NCI-H524 treated with DMSO at 0.1 percent for 48 hours (cell line): ENCODE measurements around the gene ANTXR1.

Source experiments
- DNase-seq: peaks from one replicate; lab custom pipeline; 2025; lab: John Stamatoyannopoulos, UW

Gene ANTXR1

DNA sequence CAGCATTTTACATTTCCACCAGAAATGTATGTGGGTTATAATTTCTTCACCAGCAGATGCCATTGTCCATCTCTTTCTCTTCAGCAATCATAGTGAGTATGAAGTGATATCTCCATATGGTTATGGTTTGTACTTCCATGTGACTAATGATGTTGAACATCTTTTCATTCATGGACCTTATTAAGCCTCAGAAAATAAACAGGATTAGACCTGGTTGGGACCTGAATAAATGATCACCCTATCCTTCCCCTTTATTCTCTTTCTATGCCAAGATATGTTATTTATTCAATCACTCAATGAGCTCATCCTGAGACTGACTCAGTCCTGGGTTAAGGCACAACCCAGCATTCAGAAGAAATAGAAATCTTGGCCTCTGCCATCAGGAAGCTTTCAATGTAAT is 86.6 kb downstream of the ANTXR1 start:
- no peak for DNase-seq

DNA sequence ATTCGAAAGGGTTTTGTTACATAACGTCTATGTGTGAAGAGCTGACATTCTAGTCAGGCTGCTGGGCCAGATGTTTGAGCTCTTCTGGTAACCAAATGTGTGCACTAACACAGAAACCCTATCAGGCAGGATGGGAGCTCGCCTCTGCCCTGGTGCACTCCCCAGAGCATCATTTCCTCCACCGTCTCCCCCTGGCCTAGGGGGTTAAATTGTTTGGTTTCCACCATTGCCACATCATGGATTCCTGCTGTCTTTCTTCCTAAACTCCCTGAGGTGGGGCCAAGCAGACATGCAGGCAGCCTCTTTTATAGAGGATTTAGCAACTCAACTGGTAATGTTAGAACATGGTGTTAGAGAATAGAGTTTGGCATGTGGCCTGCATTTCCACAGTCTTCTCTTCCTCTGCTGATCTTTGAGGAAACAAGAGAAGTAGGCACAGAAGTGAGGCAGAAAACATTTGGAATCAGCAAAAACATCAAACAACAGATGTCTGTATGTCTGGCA is 87.3 kb downstream of the ANTXR1 start:
- DNase-seq = no peak

GRCh38 chr2:69102041-69102593 is 89.1 kb downstream of the ANTXR1 start:
- DNase-seq = no peak

DNA sequence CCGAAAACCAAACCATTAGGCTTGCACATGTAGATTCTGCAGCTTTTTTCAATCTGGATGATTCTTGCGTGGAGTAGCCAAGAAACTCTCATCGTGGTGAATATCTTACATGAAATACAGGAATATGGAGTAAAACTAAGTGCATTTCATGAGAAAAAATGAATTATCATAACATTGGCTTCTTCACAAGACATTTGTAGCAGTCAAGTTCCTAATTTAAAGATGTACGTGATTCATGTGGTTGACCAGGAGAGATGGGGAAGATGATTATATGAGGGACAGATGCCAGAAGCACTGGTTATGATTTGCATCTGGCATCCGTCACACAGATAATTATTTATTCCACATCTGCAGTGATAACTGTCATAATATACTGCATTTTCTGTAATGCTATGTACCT is 90.4 kb downstream of the ANTXR1 start:
- no peak for DNase-seq

DNA sequence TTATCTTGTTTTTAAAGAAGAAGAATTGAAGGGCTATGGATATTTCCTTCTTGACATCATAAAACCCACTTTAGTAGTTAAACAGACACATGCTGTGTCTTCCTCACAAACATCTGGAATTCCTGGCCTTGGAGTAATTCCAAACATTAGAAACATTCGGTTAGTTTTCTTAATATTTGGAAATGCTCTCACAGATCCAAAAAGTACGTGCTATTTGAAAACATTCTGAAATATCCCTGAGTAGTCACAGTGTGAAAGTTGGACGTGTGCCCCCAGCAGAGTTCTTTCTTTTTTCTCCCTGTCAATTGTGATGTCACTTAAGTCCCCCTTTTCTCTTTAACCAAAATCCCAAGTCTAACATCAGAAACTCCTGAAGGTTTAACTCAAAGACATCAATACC is 91.3 kb downstream of the ANTXR1 start:
- DNase-seq = no peak

DNA sequence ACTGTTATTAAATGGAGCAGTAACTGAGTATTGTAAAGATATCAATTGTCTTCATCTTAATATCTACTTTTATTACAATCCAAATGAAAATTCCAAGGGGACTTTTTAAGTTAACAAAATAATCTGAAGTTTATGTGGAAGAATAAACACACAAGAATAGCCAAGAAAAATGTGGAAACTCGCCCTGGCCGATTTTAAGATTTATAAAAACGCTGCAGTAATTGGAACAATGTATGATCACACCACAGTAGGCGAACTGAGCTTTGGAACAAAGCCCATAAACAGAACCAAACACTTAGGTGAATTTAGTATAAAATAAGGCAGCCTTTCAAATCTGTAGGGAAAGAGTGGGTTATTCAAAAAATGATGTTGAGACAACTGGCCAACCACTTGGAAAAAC is 96.3 kb downstream of the ANTXR1 start:
- DNase-seq = no peak

GRCh38 chr2:69111076-69111475 is 98.1 kb downstream of the ANTXR1 start:
- DNase-seq = no peak

GRCh38 chr2:69113627-69114026 is 100.6 kb downstream of the ANTXR1 start:
- DNase-seq = no peak

GRCh38 chr2:69114534-69114933 is 101.6 kb downstream of the ANTXR1 start:
- no peak for DNase-seq

GRCh38 chr2:69116438-69116837 is 103.5 kb downstream of the ANTXR1 start:
- no peak for DNase-seq

GRCh38 chr2:69118609-69119008 is 105.6 kb downstream of the ANTXR1 start:
- no peak for DNase-seq

DNA sequence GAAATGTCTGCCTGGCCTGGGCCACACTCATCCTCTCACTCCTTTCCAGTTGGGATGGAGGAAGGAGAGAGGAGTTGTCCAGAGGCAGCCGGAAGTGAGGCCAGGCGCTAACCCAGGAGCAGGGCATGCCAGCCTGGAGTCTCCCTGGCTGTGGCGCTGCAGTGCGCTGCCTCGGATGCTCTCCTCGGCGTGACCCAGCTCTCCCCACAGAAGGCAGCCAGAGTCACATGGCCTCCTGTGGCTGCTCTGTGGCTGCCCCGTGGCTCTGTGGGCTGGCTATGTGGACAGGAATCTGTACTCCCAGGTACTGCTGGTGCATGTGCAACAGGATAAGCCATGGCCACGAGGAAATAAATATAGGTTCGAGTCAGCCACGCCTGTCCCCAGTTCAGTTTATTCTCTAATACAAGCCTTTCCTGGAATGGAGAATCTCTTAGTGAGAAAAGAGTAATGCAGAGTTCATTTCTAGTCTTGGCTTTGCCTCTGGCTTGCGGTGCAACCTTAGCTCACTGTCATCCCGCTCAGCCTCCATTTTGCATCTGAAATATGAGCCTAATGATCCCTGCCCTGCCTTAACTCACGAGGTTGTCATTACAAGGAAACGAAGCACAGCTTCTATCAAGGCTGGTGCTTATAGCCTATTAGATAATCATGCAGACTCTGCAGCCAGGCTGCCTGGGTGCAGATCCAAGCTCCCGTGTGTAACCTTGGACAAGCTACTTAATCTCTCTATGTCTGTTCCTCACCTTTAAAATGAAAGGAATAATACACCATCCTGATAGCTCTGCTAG is 106.3 kb downstream of the ANTXR1 start:
- DNase-seq = no peak

DNA sequence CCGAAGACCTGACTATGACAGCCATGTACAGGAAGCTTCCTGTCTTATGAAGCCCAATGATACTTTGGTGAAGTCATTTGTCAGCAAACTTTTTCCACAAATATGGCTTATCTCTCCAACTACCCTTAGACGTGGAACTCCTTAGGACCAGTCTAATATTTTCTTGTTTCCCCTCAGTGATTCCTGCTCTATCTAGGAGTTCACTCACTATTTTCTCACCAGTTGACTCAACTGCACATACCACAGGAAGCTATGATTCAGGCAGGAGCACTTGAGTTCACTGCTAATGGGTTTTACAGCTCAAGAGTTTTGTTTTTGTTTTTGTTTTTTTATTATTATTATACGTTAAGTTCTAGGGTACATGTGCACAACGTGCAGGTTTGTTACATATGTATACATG is 109.3 kb downstream of the ANTXR1 start:
- no peak for DNase-seq

DNA sequence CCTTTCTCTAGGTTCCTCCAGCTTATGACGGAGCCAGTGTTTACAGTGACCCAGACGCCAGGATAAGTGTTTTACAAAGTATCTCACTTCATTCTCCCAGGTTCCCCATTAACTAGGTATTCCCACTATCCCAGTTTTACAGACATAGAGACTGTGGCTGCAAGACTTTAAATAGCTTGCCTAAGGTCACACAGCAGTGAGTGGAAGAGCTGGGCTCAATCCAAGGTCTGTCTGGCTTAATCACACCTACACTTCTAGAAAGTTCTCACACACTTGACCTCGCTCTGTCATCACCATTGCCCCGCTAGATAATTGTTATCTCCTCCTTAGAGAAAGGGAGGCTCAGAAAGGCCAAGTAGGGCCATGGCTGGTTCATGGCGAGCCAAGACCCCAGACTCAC is 110.2 kb downstream of the ANTXR1 start:
- no peak for DNase-seq

GRCh38 chr2:69124343-69124742 is 111.4 kb downstream of the ANTXR1 start:
- no peak for DNase-seq

DNA sequence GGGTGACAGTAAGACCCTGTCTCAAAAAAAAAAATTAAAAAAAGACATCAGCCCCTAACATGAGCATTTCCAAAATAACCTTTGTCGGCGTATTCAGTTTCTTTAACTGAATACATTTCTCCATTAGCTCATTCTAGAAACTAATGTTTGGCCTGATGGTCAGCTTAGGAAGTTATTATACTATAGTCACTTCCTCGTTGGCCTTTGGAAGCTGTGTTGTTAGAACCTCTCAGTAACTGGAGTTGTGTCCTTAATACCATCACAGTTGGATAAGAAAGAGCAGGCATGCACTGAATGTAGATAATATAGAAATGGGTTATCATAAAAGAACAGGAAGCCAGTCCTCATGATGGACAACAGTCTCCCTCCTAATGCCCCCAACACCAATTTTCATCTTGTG is 112.8 kb downstream of the ANTXR1 start:
- no peak for DNase-seq

- DNase-seq = no peak
These were observed 113.4 kb downstream of the ANTXR1 start for GRCh38 chr2:69126341-69126740.

DNA sequence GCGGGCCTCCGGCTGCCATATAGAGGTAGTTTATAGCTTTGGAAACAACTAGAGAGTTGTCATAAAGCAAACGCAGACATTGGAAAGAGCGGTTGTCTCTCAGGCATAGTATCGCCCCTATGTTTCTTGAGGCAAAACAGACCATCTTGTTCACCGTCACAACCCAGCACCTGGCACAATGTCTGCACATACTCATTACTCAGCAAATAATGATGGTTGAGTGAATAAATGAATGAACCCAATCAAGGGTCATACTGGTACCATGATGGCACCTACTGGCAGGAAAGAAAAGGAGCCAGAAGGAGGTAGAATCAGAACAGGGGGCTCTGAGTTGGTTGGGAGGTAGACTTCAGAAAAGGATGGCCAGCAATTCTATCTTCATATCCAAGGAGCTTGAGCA is 118.5 kb downstream of the ANTXR1 start:
- no peak for DNase-seq

DNA sequence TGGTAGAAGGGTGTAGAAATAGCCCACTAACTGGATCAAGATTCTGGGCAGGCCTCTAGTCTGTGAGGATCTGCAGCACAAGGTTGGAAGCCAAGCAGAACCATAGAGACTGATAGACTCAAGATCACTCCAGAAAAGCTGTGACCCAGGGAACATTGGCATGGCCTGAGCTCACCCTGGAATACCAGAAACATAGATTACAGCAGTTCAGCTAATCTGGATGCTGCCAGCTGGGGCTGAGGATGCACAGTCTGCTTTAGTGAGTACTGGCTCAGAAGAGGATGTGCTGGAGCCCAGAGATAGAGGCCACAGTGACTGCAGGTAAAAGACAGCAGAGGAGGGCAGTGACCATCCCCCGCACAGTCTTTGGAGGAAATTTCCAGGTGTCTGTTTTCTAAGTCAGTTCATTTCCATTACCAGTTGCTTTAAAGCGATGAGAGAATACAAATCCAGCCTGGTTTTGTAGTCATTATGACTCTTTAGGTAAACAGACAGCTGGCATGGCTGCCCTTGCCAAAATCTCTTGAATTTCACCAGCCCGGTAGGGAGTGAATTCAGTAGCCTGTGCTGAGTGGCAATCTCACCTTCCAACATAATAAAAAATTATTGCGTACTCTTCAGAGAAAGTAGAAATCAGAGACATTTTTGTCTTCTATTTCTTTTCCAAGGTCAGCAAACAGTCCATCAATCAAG is 119.2 kb downstream of the ANTXR1 start:
- no peak for DNase-seq

GRCh38 chr2:69132960-69133590 is 120.1 kb downstream of the ANTXR1 start:
- no peak for DNase-seq

DNA sequence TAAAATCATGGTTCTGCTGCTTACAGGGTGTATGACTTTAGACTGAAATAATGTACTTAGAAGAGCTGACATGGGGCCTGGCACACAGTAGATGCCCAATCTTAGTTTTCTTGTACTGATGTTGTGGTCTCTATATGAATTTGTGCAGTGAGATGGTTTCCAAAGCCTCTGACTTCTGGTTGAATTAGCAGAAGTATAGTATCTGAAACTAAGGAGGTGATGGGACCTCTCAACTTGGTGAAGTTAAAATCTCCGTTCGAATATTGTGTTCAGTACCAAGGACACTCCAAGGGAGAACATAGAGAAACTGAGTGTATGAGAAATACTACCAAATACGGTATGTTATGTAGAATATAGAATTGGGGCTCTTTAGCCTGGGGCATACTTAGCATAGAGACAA is 120.9 kb downstream of the ANTXR1 start:
- no peak for DNase-seq

- DNase-seq = no peak
These were observed 121.4 kb downstream of the ANTXR1 start for GRCh38 chr2:69134306-69134945.
